CD4-positive, alpha-beta memory T cell (primary cell): ENCODE results near the gene PPFIBP2. TPM values are rescaled to one million over a fixed set of nuclear protein-coding genes. Genes with fewer than 3 reads are reported as not detected.

Experiments used
- CTCF ChIA-PET: fragments of 350-600 bp; sonication (Branson Sonifier 250); formaldehyde crosslinking; loops from one replicate; lab custom pipeline; 2021; ENCODE audit warnings: inconsistent platforms; ENCODE audit not compliant: partially characterized antibody; lab: Charles Lee
- POLR2A ChIA-PET: fragments of 350-600 bp; sonication (Branson Sonifier 250); formaldehyde crosslinking; loops from one replicate; lab custom pipeline; 2021; ENCODE audit not compliant: partially characterized antibody; lab: Charles Lee
- DNase-seq, 5 donors: peaks; one replicate each; pipeline versions ENCODE4 v3.0.0 to v3.0.0-alpha.2; 2020 to 2022; ENCODE audit warnings: mixed read lengths in 1 of 5
- H3K27ac ChIP-seq: one replicate; pipeline ENCODE4 v1.7.0; 2013; ENCODE audit warnings: low read depth, low read length
- H3K27me3 ChIP-seq: 2 replicates; pipeline ENCODE4 v1.7.0; 2013; ENCODE audit warnings: mild to moderate bottlenecking, low read length, moderate library complexity; ENCODE audit not compliant: insufficient read depth
- H3K36me3 ChIP-seq: 2 replicates; pipeline ENCODE4 v1.7.0; 2013; ENCODE audit warnings: mild to moderate bottlenecking, low read length, moderate library complexity; ENCODE audit not compliant: insufficient read depth
- H3K4me1 ChIP-seq: 2 replicates; pipeline ENCODE4 v1.7.0; 2013; ENCODE audit warnings: mild to moderate bottlenecking, low read length, moderate library complexity; ENCODE audit not compliant: insufficient read depth
- H3K4me3 ChIP-seq, 2 donors: one replicate each; pipeline ENCODE4 v1.7.0; 2013; ENCODE audit warnings: low read length in 2 of 2, mild to moderate bottlenecking in 1 of 2
- H3K9me3 ChIP-seq, 2 donors: one replicate each; pipeline ENCODE4 v1.7.0; 2013; ENCODE audit warnings: low read length in 2 of 2, control low read depth in 1 of 2; ENCODE audit not compliant: control insufficient read depth in 1 of 2
- H3K27ac Mint-ChIP-seq, 7 donors: one replicate each; pipeline ENCODE4 v1.8.0; 2020 to 2021; ENCODE audit warnings: mixed read lengths in 7 of 7, mild to moderate bottlenecking in 6 of 7, inconsistent platforms in 3 of 7, moderate library complexity in 3 of 7
- H3K27me3 Mint-ChIP-seq, 2 donors: one replicate each; pipeline ENCODE4 v1.8.0; 2020 to 2021; ENCODE audit warnings: mixed read lengths in 2 of 2
- H3K36me3 Mint-ChIP-seq, 2 donors: one replicate each; pipeline ENCODE4 v1.8.0; 2020 to 2021; ENCODE audit warnings: mixed read lengths in 2 of 2, inconsistent platforms in 1 of 2, mild to moderate bottlenecking in 1 of 2
- H3K4me1 Mint-ChIP-seq, 4 donors: one replicate each; pipeline ENCODE4 v1.8.0; 2020 to 2021; ENCODE audit warnings: mixed read lengths in 4 of 4, mild to moderate bottlenecking in 1 of 4
- H3K4me3 Mint-ChIP-seq, 8 donors: one replicate each; pipeline ENCODE4 v1.8.0; 2020 to 2021; ENCODE audit warnings: mixed read lengths in 8 of 8, mild to moderate bottlenecking in 7 of 8, moderate library complexity in 6 of 8, inconsistent platforms in 3 of 8
- H3K9me3 Mint-ChIP-seq, 8 donors: one replicate each; pipeline ENCODE4 v1.8.0; 2020 to 2021; ENCODE audit warnings: mixed read lengths in 8 of 8, mild to moderate bottlenecking in 5 of 8, inconsistent platforms in 3 of 8, moderate library complexity in 1 of 8
- intact Hi-C: fragments of 100-400 bp; cut with micrococcal nuclease; formaldehyde crosslinking; loops from one replicate; pipeline ENCODE4 v1.15.1; 2023
- polyA plus RNA-seq, 2 donors: library from polyadenylated mRNA; unstranded; fragments of 300-500 nt; fragmentation: Illumina TruSeq; gene quantifications; one replicate each; pipeline ENCODE4 v1.2.3, GENCODE V29; 2021
- total RNA-seq, 2 experiments: library from RNA; stranded (reverse); gene quantifications; one replicate each; pipeline ENCODE4 v1.2.3, GENCODE V29; 2021

PPFIBP2 gene
- total and polyA plus RNA-seq, 4 experiments from 2014 or later = 4.0 to 22.0 (median 19.0) TPM

DNA sequence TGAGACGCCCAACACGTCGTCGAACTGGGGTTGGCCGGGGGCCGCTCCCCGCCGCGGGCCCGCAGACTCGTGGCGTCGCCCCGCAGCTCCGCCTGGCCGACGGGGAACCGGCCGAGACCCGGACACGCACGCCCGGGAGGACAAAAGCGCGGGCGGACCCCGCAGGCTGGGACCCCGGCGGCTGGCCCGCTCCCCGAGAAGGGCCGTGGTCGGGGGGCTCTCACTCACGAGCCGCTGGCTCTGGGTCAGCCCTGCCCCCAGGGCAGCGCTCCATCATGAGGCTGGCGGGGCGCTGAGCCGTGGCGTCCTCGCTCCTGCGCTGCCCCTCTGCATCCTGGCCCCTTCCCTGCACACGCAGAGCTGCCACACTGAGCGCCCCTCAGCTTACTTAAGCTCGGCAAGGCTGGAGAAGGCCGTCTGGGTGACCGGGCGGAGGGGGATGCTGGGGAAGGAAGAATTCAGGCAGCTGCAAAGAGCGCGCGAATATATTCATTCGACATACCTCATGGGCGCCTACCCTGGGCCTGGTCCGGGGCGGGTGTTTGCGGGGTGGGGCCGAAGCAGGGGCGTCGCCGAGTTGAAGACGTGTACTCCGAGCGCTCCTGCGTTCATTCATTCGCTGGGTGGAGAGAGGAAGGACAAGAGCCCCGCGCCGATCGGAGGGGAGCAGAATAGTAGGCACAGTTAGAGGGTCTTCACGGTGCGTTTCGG is 160.1 kb downstream of the PPFIBP2 start:
- Histone ChIP-seq H3K9me3 (no peaks in the 10 kb centered on the region), H3K36me3 (no peaks in the 10 kb centered on the region), H3K27ac (no peak overlapping the region), H3K4me3 (no peak overlapping the region), H3K27me3 (peaks cover 7% of the 10 kb centered on the region), H3K4me1 (peaks cover 14% of the 10 kb centered on the region)
- Mint-ChIP-seq H3K27me3 (peaks cover 41 to 62% of the 10 kb centered on the region in 2 donors), H3K36me3 (no peaks in the 10 kb centered on the region), H3K9me3 (no peaks in the 10 kb centered on the region), H3K4me1 (peaks cover 5 to 18% (median 11%) of the 10 kb centered on the region in 4 donors), H3K4me3 (peak overlapping the region; percentile 67 to 90 (median 78)), H3K27ac (no peak overlapping the region)
- DNase-seq = no peak
- intact Hi-C loops = no loop called here
- ChIA-PET POLR2A (no interaction called here), CTCF (interaction anchor here (1.2 kb wide), 1 partner anchor 8 kb away, joined by 3 read pairs; no protein-coding TSS in a partner anchor)

DNA sequence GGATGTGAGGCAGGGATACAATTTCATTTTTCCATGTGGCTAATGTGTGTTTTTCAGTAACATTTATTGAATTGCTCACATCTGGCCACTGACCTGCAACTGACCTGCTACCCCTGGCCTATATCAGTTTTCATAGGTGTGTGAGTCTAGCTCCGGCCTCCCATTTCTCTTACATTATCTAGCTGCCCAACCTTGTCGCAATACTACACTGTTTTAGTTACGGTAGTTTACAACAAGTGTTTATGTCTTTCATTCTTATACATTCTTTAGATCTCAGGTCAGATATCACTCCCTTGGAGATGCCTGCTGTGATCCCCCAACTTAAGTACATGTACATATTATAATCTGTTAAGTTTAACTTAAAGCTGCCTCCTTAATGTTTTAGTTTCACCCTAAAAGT is 161.8 kb downstream of the PPFIBP2 start:
- intact Hi-C loops = no loop called here
- Histone ChIP-seq H3K4me3 (no peak overlapping the region), H3K9me3 (no peaks in the 10 kb centered on the region), H3K4me1 (peaks cover 14% of the 10 kb centered on the region), H3K27ac (no peak overlapping the region), H3K27me3 (peaks cover 7% of the 10 kb centered on the region), H3K36me3 (no peaks in the 10 kb centered on the region)
- Mint-ChIP-seq H3K27me3 (peaks cover 44 to 64% of the 10 kb centered on the region in 2 donors), H3K27ac (no peak overlapping the region), H3K4me3 (no peak overlapping the region), H3K9me3 (peaks cover 0 to 2% (median 0%) of the 10 kb centered on the region in 8 donors), H3K36me3 (no peaks in the 10 kb centered on the region), H3K4me1 (peaks cover 5 to 18% (median 11%) of the 10 kb centered on the region in 4 donors)
- CTCF ChIA-PET = interaction anchor here (1.2 to 3.8 kb wide), 4 partner anchors 10 to 424 kb away, joined by 3 to 14 read pairs (median 8); no protein-coding TSS in a partner anchor
- no peak for DNase-seq
- POLR2A ChIA-PET = no interaction called here

DNA sequence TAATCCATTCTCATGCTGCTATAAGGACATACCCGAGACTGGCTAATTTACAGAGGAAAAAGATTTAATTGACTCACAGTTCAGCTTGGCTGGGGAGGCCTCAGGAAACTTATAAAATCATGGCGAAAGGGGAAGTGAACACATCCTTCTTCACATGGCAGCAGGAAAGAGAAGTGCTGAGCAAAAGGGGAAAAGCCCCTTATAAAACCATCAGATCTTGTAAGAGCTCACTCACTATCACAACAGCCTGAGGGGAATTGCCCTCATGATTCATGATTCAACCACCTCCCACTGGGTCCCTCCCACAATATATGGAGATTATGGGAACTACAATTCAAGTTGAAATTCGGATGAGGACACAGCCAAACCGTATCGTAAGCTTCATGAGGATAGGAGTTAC is 163.3 kb downstream of the PPFIBP2 start:
- H3K4me1 Mint-ChIP-seq = peaks cover 5 to 18% (median 11%) of the 10 kb centered on the region in 4 donors
- no peaks in the 10 kb centered on the region for H3K9me3 ChIP-seq
- intact Hi-C loops = no loop called here
- H3K27me3 ChIP-seq = peaks cover 7% of the 10 kb centered on the region
- no peak overlapping the region for H3K4me3 ChIP-seq
- ChIA-PET POLR2A (interaction anchor here (1.1 kb wide), 1 partner anchor 10 kb away, joined by 3 read pairs; no protein-coding TSS in a partner anchor), CTCF (interaction anchor here (1.2 to 3.8 kb wide), 4 partner anchors 9 to 423 kb away, joined by 3 to 14 read pairs (median 8); no protein-coding TSS in a partner anchor)
- peaks cover 0 to 3% (median 0%) of the 10 kb centered on the region in 8 donors for H3K9me3 Mint-ChIP-seq
- no peak for DNase-seq
- peaks cover 41 to 59% of the 10 kb centered on the region in 2 donors for H3K27me3 Mint-ChIP-seq
- no peak overlapping the region for H3K27ac ChIP-seq
- H3K4me1 ChIP-seq = peaks cover 14% of the 10 kb centered on the region
- H3K36me3 ChIP-seq = no peaks in the 10 kb centered on the region
- H3K36me3 Mint-ChIP-seq = no peaks in the 10 kb centered on the region
- no peak overlapping the region for H3K27ac Mint-ChIP-seq
- no peak overlapping the region for H3K4me3 Mint-ChIP-seq

DNA sequence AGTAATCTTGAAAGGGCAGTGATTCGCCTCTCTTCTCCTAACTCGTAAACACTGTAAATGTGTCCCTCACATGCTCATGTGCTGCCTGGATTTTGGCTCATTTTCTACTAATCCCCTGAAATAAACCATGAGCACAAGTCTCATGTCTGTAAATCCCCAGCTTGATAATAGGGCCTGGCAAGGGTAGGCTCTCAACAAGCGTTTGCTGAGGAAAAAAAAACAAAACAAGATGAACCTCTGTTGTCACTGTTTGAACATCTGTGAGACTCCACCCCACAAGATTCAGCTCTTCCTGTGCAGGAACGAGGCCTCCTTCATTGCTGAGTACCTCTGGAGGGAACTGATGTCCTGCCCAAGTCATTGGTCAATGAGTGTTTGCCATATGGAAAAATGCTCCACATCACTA is 164.0 kb downstream of the PPFIBP2 start:
- H3K9me3 ChIP-seq = no peaks in the 10 kb centered on the region
- ChIA-PET CTCF (interaction anchor here (1.2 to 3.8 kb wide), 3 partner anchors 12 to 17 kb away, joined by 3 to 14 read pairs (median 12); no protein-coding TSS in a partner anchor), POLR2A (no interaction called here)
- Mint-ChIP-seq H3K27ac (no peak overlapping the region), H3K27me3 (peaks cover 34 to 53% of the 10 kb centered on the region in 2 donors), H3K36me3 (no peaks in the 10 kb centered on the region), H3K4me1 (peaks cover 4 to 13% (median 8%) of the 10 kb centered on the region in 4 donors), H3K9me3 (peaks cover 0 to 3% (median 0%) of the 10 kb centered on the region in 8 donors), H3K4me3 (no peak overlapping the region)
- intact Hi-C loops = no loop called here
- no peaks in the 10 kb centered on the region for H3K36me3 ChIP-seq
- H3K27me3 ChIP-seq = peaks cover 5% of the 10 kb centered on the region
- DNase-seq = no peak
- H3K27ac ChIP-seq = no peak overlapping the region
- H3K4me1 ChIP-seq = peaks cover 12% of the 10 kb centered on the region
- no peak overlapping the region for H3K4me3 ChIP-seq

DNA sequence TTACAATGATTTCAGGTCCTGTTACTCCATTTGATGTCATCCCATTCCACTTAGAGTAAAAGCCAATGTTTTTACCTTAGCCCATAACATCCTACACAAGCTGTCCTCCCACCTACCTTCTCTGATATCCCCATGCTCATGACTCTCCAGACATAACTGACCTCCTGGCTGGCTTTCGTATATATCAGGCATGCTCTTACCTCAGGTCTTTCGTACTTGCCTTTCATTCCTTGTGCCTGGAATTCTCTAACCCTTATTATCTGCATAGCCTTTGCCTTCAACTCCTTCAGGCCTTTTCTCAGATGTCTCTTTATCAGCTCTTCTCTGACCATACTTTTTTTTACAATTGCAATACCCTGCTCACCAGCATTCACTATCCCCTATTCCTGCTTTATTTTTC is 169.8 kb downstream of the PPFIBP2 start:
- H3K4me1 Mint-ChIP-seq = no peaks in the 10 kb centered on the region
- POLR2A ChIA-PET = no interaction called here
- H3K4me3 ChIP-seq = no peak overlapping the region
- H3K27me3 ChIP-seq = no peaks in the 10 kb centered on the region
- no peak overlapping the region for H3K4me3 Mint-ChIP-seq
- CTCF ChIA-PET = interaction anchor here (1.0 to 1.7 kb wide), 2 partner anchors 9 to 12 kb away, joined by 4 to 5 read pairs; no protein-coding TSS in a partner anchor
- no peak overlapping the region for H3K27ac Mint-ChIP-seq
- H3K36me3 Mint-ChIP-seq = no peaks in the 10 kb centered on the region
- no peak for DNase-seq
- H3K9me3 ChIP-seq = no peaks in the 10 kb centered on the region
- H3K27ac ChIP-seq = no peak overlapping the region
- intact Hi-C loops = no loop called here
- no peaks in the 10 kb centered on the region for H3K36me3 ChIP-seq
- H3K4me1 ChIP-seq = no peaks in the 10 kb centered on the region
- H3K9me3 Mint-ChIP-seq = peaks cover 0 to 3% (median 0%) of the 10 kb centered on the region in 8 donors
- peaks cover 12 to 18% of the 10 kb centered on the region in 2 donors for H3K27me3 Mint-ChIP-seq

DNA sequence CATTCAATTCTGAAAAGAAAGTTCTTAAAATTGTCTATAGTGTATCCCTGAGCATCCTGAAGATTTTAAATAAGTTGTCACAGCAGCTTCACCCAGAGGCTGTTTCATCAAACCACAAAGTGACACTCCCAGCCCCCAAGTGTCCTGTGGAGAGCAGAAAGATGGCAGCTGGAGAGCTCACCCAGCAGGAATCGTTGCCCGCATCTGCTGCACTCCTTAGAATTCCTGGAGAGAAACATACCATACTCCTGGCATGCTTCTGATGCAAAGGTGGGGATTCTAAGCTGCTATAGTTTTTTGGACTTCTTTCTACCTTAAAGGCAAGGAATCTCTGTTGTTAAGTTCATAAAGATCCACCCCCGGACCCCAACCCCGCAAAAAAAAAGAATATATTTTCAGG is 173.0 kb downstream of the PPFIBP2 start:
- CTCF ChIA-PET = interaction anchor here (1.3 to 1.8 kb wide), 3 partner anchors 174 to 589 kb away, joined by 3 to 10 read pairs (median 9); partner anchors contain the start of genes EIF3F and PPFIBP2
- Histone ChIP-seq H3K4me1 (no peaks in the 10 kb centered on the region), H3K4me3 (no peak overlapping the region), H3K36me3 (no peaks in the 10 kb centered on the region), H3K9me3 (no peaks in the 10 kb centered on the region), H3K27me3 (no peaks in the 10 kb centered on the region), H3K27ac (no peak overlapping the region)
- intact Hi-C loops = no loop called here
- Mint-ChIP-seq H3K36me3 (no peaks in the 10 kb centered on the region), H3K27me3 (peaks cover 12 to 18% of the 10 kb centered on the region in 2 donors), H3K27ac (no peak overlapping the region), H3K4me3 (no peak overlapping the region), H3K4me1 (no peaks in the 10 kb centered on the region), H3K9me3 (no peaks in the 10 kb centered on the region)
- no peak for DNase-seq
- POLR2A ChIA-PET = interaction anchor here (1.3 kb wide), 1 partner anchor 10 kb away, joined by 3 read pairs; no protein-coding TSS in a partner anchor

DNA sequence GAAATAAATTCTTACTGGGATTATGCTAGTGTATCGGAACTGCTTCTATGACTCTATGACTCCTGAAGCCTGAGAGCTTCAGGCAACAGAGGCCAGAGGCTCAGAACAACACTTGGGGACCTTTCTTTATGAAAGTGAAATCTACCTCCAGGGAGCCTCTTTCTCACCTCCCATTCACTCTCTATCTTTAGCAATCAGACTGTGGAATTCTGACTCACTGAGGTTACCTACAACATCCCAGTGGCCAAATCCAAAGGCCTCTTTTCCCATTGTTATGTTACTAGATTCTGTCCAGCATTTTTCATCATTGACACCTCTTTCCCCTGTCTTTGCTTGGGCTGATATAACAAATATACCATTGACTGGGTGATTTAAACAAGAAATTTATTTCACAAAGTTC is 173.6 kb downstream of the PPFIBP2 start:
- CTCF ChIA-PET = interaction anchor here (1.1 to 1.8 kb wide), 5 partner anchors 22 to 590 kb away, joined by 3 to 10 read pairs (median 5); partner anchors contain the start of genes EIF3F and PPFIBP2
- no peak overlapping the region for H3K4me3 ChIP-seq
- POLR2A ChIA-PET = interaction anchor here (1.3 kb wide), 1 partner anchor 11 kb away, joined by 3 read pairs; no protein-coding TSS in a partner anchor
- intact Hi-C loops = no loop called here
- H3K27me3 ChIP-seq = no peaks in the 10 kb centered on the region
- no peaks in the 10 kb centered on the region for H3K36me3 ChIP-seq
- Mint-ChIP-seq H3K27me3 (peaks cover 12 to 20% of the 10 kb centered on the region in 2 donors), H3K4me1 (no peaks in the 10 kb centered on the region), H3K27ac (no peak overlapping the region), H3K36me3 (no peaks in the 10 kb centered on the region), H3K9me3 (no peaks in the 10 kb centered on the region), H3K4me3 (no peak overlapping the region)
- H3K27ac ChIP-seq = no peak overlapping the region
- no peaks in the 10 kb centered on the region for H3K4me1 ChIP-seq
- no peak for DNase-seq
- no peaks in the 10 kb centered on the region for H3K9me3 ChIP-seq
